ENCODE measurements around the gene TEX54. TPM values are rescaled to one million over a fixed set of nuclear protein-coding genes. Genes with fewer than 3 reads are reported as not detected.

Gene TEX54
- total RNA-seq, 1 experiment from 2014 or later = not detected

DNA sequence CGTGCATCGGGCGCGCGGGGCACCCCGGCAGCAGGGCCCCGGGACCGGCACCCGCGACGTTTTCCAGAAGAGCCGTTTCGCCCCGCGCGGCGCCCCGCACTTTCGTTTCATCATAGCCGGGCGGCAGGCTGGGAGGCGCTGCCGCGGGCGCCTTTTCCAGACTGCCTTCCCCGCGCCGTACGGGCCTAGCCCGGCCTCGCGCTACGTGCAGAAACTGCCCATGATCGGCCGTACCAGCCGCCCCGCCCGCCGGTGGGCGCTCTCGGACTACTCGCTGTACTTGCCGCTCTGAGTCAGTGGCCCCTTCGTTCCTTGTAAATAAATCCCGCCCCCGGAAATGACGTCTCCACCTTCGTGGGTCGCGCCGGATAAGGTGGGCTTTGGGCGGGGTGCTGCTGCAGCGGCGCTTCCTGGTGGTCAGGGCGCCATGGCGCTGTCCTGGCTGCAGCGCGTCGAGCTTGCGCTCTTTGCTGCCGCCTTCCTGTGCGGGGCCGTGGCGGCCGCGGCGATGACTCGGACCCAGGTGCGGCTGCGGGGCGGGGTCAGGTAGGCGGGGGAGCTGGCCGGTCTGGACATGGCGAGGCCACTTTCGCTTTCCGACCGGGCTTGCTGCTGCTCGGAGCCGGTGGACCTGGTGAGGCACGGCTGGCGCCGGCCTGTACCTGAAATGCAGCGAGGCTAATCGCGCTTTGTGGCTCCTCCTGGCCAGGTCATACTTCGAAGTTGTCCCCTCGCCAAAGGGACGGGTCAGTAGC, 45.5 kb downstream of the TEX54 start, which contains the start of gene TMEM179B:
TSS of gene TMEM179B (plus strand) at position 398 of the 755 bp plus-strand sequence. CDS start at position 428, 30 bp downstream.
- CTCF ChIA-PET = interaction anchor here (0.6 to 4.7 kb wide), 43 partner anchors 8 to 1436 kb away, joined by 3 to 47 read pairs (median 4); partner anchors contain the start of genes POLR2G, TAF6L, UQCC3 and ZBTB3

DNA sequence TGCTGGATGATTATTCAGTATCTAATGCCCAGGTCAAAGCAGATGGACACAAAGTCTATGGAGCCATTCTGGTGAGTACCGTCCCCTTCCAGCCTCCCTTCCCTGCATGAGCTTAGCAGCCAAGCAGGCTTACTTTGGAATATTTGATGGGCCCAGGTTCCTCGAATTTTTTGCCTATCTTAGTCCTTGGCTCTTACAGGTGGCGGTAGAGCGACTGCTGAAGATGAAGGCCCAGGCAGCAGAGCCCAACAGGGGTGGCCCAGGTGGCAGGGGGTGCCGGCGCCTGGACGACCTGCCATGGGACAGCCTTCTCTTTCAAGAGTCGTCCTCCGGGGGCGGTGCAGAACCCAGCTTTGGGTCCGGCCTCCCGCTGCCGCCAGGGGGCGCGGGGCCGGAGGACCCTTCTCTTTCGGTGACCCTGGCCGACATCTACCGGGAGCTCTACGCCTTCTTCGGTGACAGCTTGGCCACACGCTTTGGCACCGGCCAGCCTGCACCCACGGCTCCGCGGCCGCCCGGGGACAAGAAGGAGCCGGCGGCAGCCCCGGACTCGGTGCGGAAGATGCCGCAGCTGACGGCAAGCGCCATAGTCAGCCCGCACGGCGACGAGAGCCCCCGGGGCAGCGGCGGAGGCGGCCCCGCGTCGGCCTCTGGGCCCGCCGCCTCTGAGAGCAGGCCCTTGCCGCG, 46.2 kb downstream of the TEX54 start:
- ChIA-PET CTCF (interaction anchor here (0.6 to 4.7 kb wide), 40 partner anchors 8 to 1317 kb away, joined by 3 to 47 read pairs (median 4); partner anchors contain the start of genes POLR2G, TAF6L and ZBTB3), POLR2A (interaction anchor here (0.8 to 8.2 kb wide), 32 partner anchors 8 to 226 kb away, joined by 3 to 163 read pairs (median 10); partner anchors contain the start of genes B3GAT3, C11orf98, CSKMT and HNRNPUL2)
- H3K9me3 Mint-ChIP-seq (ENCODE audit: unreplicated experiment) = no peaks in the 10 kb centered on the region
- H3K4me1 Mint-ChIP-seq (ENCODE audit: insufficient read depth, unreplicated experiment) = peaks cover 15% of the 10 kb centered on the region
- no TSS peak for BruUV-seq (replicated peaks)
- H3K36me3 Mint-ChIP-seq (ENCODE audit: insufficient read depth, unreplicated experiment) = peaks cover 69% of the 10 kb centered on the region
- H3K27ac Mint-ChIP-seq (ENCODE audit: low read depth, unreplicated experiment) = peak overlapping the region; percentile 93
- DNase-seq (ENCODE audit: unreplicated experiment) = peak; percentile 88
- peak overlapping the region; percentile 90 for H3K4me3 Mint-ChIP-seq (ENCODE audit: unreplicated experiment)
- TF ChIP-seq, protein P1, sequence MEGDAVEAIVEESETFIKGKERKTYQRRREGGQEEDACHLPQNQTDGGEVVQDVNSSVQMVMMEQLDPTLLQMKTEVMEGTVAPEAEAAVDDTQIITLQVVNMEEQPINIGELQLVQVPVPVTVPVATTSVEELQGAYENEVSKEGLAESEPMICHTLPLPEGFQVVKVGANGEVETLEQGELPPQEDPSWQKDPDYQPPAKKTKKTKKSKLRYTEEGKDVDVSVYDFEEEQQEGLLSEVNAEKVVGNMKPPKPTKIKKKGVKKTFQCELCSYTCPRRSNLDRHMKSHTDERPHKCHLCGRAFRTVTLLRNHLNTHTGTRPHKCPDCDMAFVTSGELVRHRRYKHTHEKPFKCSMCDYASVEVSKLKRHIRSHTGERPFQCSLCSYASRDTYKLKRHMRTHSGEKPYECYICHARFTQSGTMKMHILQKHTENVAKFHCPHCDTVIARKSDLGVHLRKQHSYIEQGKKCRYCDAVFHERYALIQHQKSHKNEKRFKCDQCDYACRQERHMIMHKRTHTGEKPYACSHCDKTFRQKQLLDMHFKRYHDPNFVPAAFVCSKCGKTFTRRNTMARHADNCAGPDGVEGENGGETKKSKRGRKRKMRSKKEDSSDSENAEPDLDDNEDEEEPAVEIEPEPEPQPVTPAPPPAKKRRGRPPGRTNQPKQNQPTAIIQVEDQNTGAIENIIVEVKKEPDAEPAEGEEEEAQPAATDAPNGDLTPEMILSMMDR (IDR thresholded peaks at IDR 0.05; ENCODE audit: unreplicated experiment) = peak; percentile 87
- no peaks in the 10 kb centered on the region for H3K27me3 Mint-ChIP-seq (ENCODE audit: insufficient read depth, unreplicated experiment)
- intact Hi-C loops (cut with micrococcal nuclease) = loop anchor here (1.0 to 5.0 kb wide), 5 partner anchors 15 to 96 kb away; partner anchors contain the start of genes SLC3A2 and TAF6L

More for the DNA sequence above, 45.5 kb downstream of the TEX54 start, which contains the start of gene TMEM179B:
- POLR2A ChIA-PET = interaction anchor here (0.5 to 8.2 kb wide), 41 partner anchors 9 to 1636 kb away, joined by 3 to 163 read pairs (median 6); partner anchors contain the start of genes B3GAT3, C11orf98, CSKMT and EEF1G
- Mint-ChIP-seq H3K27me3 (ENCODE audit: insufficient read depth, unreplicated experiment) (no peaks in the 10 kb centered on the region), H3K9me3 (ENCODE audit: unreplicated experiment) (no peaks in the 10 kb centered on the region), H3K4me3 (ENCODE audit: unreplicated experiment) (peak within 1 kb of the TSS; percentile 90), H3K27ac (ENCODE audit: low read depth, unreplicated experiment) (peak within 1 kb of the TSS; percentile 93), H3K4me1 (ENCODE audit: insufficient read depth, unreplicated experiment) (peaks cover 15% of the 10 kb centered on the region), H3K36me3 (ENCODE audit: insufficient read depth, unreplicated experiment) (peaks cover 74% of the 10 kb centered on the region)
- peak; percentile 98 for DNase-seq (ENCODE audit: unreplicated experiment)
- BruUV-seq (replicated peaks) = no TSS peak
- intact Hi-C loops (cut with micrococcal nuclease) = loop anchor here (1.0 to 5.0 kb wide), 3 partner anchors 54 to 95 kb away; partner anchors contain the start of gene SLC3A2
- TF ChIP-seq, protein P1 (IDR thresholded peaks at IDR 0.05; ENCODE audit: unreplicated experiment) = peak; percentile 40

DNA sequence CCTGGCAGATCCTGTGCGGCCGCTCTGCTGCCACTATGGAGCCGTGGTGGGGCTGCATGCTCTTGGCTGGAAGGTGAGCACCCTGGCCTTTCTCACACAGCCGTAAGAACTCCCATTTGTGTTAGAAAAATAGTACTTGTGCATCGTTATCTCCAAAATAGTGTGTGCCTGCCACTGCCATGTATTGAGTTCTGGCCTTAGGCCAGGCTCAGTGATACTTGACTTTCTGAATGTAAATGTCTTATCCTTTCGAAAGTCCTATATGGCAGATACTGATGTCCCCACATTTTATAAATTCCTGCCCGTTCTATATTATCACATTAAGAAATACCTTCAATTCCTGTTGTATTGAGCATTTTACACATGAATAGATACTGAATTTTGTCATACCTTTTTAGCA, 49.9 kb downstream of the TEX54 start:
- TF ChIP-seq, protein P1 (IDR thresholded peaks at IDR 0.05; ENCODE audit: unreplicated experiment) = no peak
- no TSS peak for BruUV-seq (replicated peaks)
- Mint-ChIP-seq H3K9me3 (ENCODE audit: unreplicated experiment) (no peaks in the 10 kb centered on the region), H3K4me3 (ENCODE audit: unreplicated experiment) (no peak overlapping the region), H3K36me3 (ENCODE audit: insufficient read depth, unreplicated experiment) (peaks cover 59% of the 10 kb centered on the region), H3K4me1 (ENCODE audit: insufficient read depth, unreplicated experiment) (peaks cover 4% of the 10 kb centered on the region), H3K27ac (ENCODE audit: low read depth, unreplicated experiment) (no peak overlapping the region), H3K27me3 (ENCODE audit: insufficient read depth, unreplicated experiment) (no peaks in the 10 kb centered on the region)
- POLR2A ChIA-PET = no interaction called here
- no peak for DNase-seq (ENCODE audit: unreplicated experiment)
- intact Hi-C loops (cut with micrococcal nuclease) = no loop called here
- CTCF ChIA-PET = no interaction called here

Small RNAs within 50 kb of the gene (microRNA-seq; reads per million reads assigned to microRNA genes)
- gene MIR6514 (1.6 reads per million, percentile 10 among the genes with 10 or more reads in this experiment), gene MIR6748 (0.40 reads per million)

Other genes with a start within 250 kb of the TEX54 start
- gene TUT1, start 241.3 kb downstream of the TEX54 start, total RNA-seq (2022) = 26.0 and 28.3 TPM in 2 replicates
- 139 and 176 TPM in 2 replicates for gene MTA2, start 231.0 kb downstream of the TEX54 start, total RNA-seq (2022)
- gene EML3, start 220.1 kb downstream of the TEX54 start, total RNA-seq (2022) = 33.9 and 43.7 TPM in 2 replicates
- 2.5 and 2.9 TPM in 2 replicates for gene ROM1, start 219.6 kb downstream of the TEX54 start, total RNA-seq (2022)
- gene B3GAT3, start 210.9 kb downstream of the TEX54 start, total RNA-seq (2022) = 40.1 and 42.4 TPM in 2 replicates
- gene GANAB, start 186.2 kb downstream of the TEX54 start, total RNA-seq (2022) = 364 and 374 TPM in 2 replicates
- 17.4 and 19.3 TPM in 2 replicates for gene INTS5, start 179.5 kb downstream of the TEX54 start, total RNA-seq (2022)
- 81.2 and 91.6 TPM in 2 replicates for gene C11orf98, start 167.6 kb downstream of the TEX54 start, total RNA-seq (2022)
- 15.4 and 31.2 TPM in 2 replicates for gene CSKMT, start 167.5 kb downstream of the TEX54 start, total RNA-seq (2022)
- gene UQCC3, start 161.2 kb downstream of the TEX54 start, total RNA-seq (2022) = 11.6 and 13.8 TPM in 2 replicates
- gene LBHD1, start 160.6 kb downstream of the TEX54 start, total RNA-seq (2022) = 8.3 and 8.7 TPM in 2 replicates
- gene UBXN1, start 153.8 kb downstream of the TEX54 start, total RNA-seq (2022) = 146 and 153 TPM in 2 replicates
- gene LRRN4CL, start 143.3 kb downstream of the TEX54 start, total RNA-seq (2022) = 0.42 and 0.81 TPM in 2 replicates
- 33.1 and 46.6 TPM in 2 replicates for gene BSCL2, start 125.4 kb downstream of the TEX54 start, total RNA-seq (2022)
- gene GNG3, start 125.2 kb downstream of the TEX54 start, total RNA-seq (2022) = not detected in 2 replicates
- gene HNRNPUL2, start 105.4 kb downstream of the TEX54 start, total RNA-seq (2022) = 36.4 and 36.6 TPM in 2 replicates
- 27.3 and 31.9 TPM in 2 replicates for gene TTC9C, start 104.4 kb downstream of the TEX54 start, total RNA-seq (2022)
- gene ZBTB3, start 78.7 kb downstream of the TEX54 start, total RNA-seq (2022) = 7.1 and 11.6 TPM in 2 replicates
- 95.0 and 95.1 TPM in 2 replicates for gene POLR2G, start 71.3 kb downstream of the TEX54 start, total RNA-seq (2022)
- 11.6 and 12.0 TPM in 2 replicates for gene TAF6L, start 61.4 kb downstream of the TEX54 start, total RNA-seq (2022)
- gene TMEM179B, start 45.4 kb downstream of the TEX54 start, total RNA-seq (2022) = 45.1 and 47.8 TPM in 2 replicates
- gene TMEM223, start 40.8 kb downstream of the TEX54 start, total RNA-seq (2022) = 9.6 and 9.9 TPM in 2 replicates
- 47.6 and 53.3 TPM in 2 replicates for gene NXF1, start 27.4 kb downstream of the TEX54 start, total RNA-seq (2022)
- 71.8 and 72.0 TPM in 2 replicates for gene STX5, start 790 bp downstream of the TEX54 start, total RNA-seq (2022)
- 91.3 and 115 TPM in 2 replicates for gene WDR74, start 6.7 kb upstream of the TEX54 start, total RNA-seq (2022)
- 838 and 896 TPM in 2 replicates for gene SLC3A2, start 48.1 kb upstream of the TEX54 start, total RNA-seq (2022)
- not detected in 2 replicates for gene CHRM1, start 88.5 kb upstream of the TEX54 start, total RNA-seq (2022)
- not detected in 2 replicates for gene SLC22A6, start 152.1 kb upstream of the TEX54 start, total RNA-seq (2022)
- gene SLC22A8, start 183.0 kb upstream of the TEX54 start, total RNA-seq (2022) = not detected in 2 replicates

Data from MCF 10A (cell line).